H1 (cell line): Measurements from ENCODE around the gene ZNF407. TPM values are rescaled to one million over a fixed set of nuclear protein-coding genes. Genes with fewer than 3 reads are reported as not detected.

Experiments
- CTCF ChIA-PET: fragments of 300-600 bp; sonication (Branson Sonifier 250); formaldehyde crosslinking; loops from one replicate; lab custom pipeline; 2021; ENCODE audit not compliant: partially characterized antibody; lab: Charles Lee
- POLR2A ChIA-PET: fragments of 300-600 bp; sonication (Branson Sonifier 250); formaldehyde crosslinking; loops from one replicate; lab custom pipeline; 2021; ENCODE audit warnings: inconsistent platforms; ENCODE audit not compliant: partially characterized antibody; lab: Charles Lee
- DNase-seq, 2 experiments: peaks; one replicate each; pipeline versions ENCODE4 v3.0.0 to v3.0.0-alpha.2; 2010 to 2022; ENCODE audit warnings: low spot score in 2 of 2, low read depth in 1 of 2, mixed read lengths in 1 of 2
- FAIRE-seq: peaks from 2 replicates; lab custom pipeline; 2011; peaks lifted over from hg19 to GRCh38; lab: Jason Lieb, UNC
- H2AFZ ChIP-seq: 2 replicates; pipeline ENCODE4 v1.8.1; 2012; ENCODE audit warnings: low read length, inconsistent platforms
- H2AK5ac ChIP-seq: 2 replicates; pipeline ENCODE4 v1.6.1; 2013; ENCODE audit warnings: low read depth, low read length
- H2BK120ac ChIP-seq: replicated peaks from 2 replicates; pipeline ENCODE3; 2013; ENCODE audit warnings: low read depth, low read length, inconsistent platforms
- H2BK12ac ChIP-seq: 2 replicates; pipeline ENCODE4 v1.6.1; 2013; ENCODE audit warnings: low read depth, low read length
- H2BK15ac ChIP-seq: 2 replicates; pipeline ENCODE4 v1.6.1; 2013; ENCODE audit warnings: low read length
- H2BK20ac ChIP-seq: 2 replicates; pipeline ENCODE4 v1.6.1; 2013; ENCODE audit warnings: low read length
- H2BK5ac ChIP-seq: 2 replicates; pipeline ENCODE4 v1.6.1; 2013; ENCODE audit warnings: low read depth, low read length
- H3K14ac ChIP-seq: 2 replicates; pipeline ENCODE4 v1.6.1; 2013; ENCODE audit warnings: inconsistent platforms; ENCODE audit not compliant: insufficient read length
- H3K18ac ChIP-seq: 2 replicates; pipeline ENCODE4 v1.6.1; 2013; ENCODE audit warnings: low read length; ENCODE audit errors: extremely low read depth
- H3K23ac ChIP-seq: 2 replicates; pipeline ENCODE4 v1.6.1; 2013; ENCODE audit warnings: inconsistent platforms; ENCODE audit not compliant: insufficient read length
- H3K23me2 ChIP-seq: 2 replicates; pipeline ENCODE4 v1.6.1; 2013; ENCODE audit warnings: low read depth, low read length
- H3K27ac ChIP-seq: 2 replicates; pipeline ENCODE4 v1.6.1; 2011; ENCODE audit warnings: low read depth, low read length, inconsistent platforms
- H3K27me3 ChIP-seq, 4 experiments: replicated peaks in 1 of 4; 1 replicate in 1 of 4; 2 replicates in 3 of 4; pipeline versions ENCODE4 v1.6.1 to v1.8.1; 2011 to 2013; ENCODE audit warnings: low read length in 3 of 4, mild to moderate bottlenecking in 3 of 4, inconsistent platforms in 2 of 4, mixed read lengths in 2 of 4, moderate library complexity in 1 of 4; ENCODE audit not compliant: control insufficient read depth in 3 of 4, insufficient read depth in 3 of 4; ENCODE audit errors: extremely low read depth in 1 of 4
- H3K36me3 ChIP-seq, 4 experiments: 2 replicates each; pipeline versions ENCODE4 v1.6.1 to v1.8.1; 2011 to 2013; ENCODE audit warnings: mild to moderate bottlenecking in 4 of 4, low read length in 3 of 4, moderate library complexity in 2 of 4, control low read depth in 1 of 4, inconsistent platforms in 1 of 4; ENCODE audit not compliant: insufficient read depth in 4 of 4, control insufficient read depth in 2 of 4
- H3K4ac ChIP-seq: replicated peaks from 2 replicates; pipeline ENCODE3; 2013; ENCODE audit warnings: low read length, low read depth, mixed read lengths, inconsistent platforms; ENCODE audit not compliant: insufficient read length
- H3K4me1 ChIP-seq, 4 experiments: replicated peaks in 1 of 4; 1 replicate in 1 of 4; 2 replicates in 3 of 4; pipeline versions ENCODE4 v1.6.1 to v1.8.1; 2011 to 2013; ENCODE audit warnings: low read length in 3 of 4, inconsistent platforms in 2 of 4, mixed read lengths in 1 of 4; ENCODE audit not compliant: insufficient read depth in 4 of 4, control insufficient read depth in 3 of 4
- H3K4me2 ChIP-seq, 2 experiments: 2 replicates each; pipeline versions ENCODE4 v1.6.1 to v1.8.1; 2011 to 2013; ENCODE audit warnings: low read depth in 2 of 2, low read length in 2 of 2, control low read depth in 1 of 2, inconsistent platforms in 1 of 2, mild to moderate bottlenecking in 1 of 2; ENCODE audit not compliant: insufficient read depth in 1 of 2
- H3K4me3 ChIP-seq, 4 experiments: fragments of 200-600, 300-600 bp in 1 of 4; sonication (generic), shearing (Covaris generic), sonication (Bioruptor Twin) in 1 of 4; 2 replicates each; pipeline versions ENCODE4 v1.5.1 to v1.8.1; 2011 to 2016; ENCODE audit warnings: low read length in 4 of 4, low read depth in 3 of 4, control low read depth in 2 of 4, inconsistent platforms in 2 of 4, mild to moderate bottlenecking in 2 of 4, mixed read lengths in 1 of 4, moderate library complexity in 1 of 4; ENCODE audit not compliant: insufficient read depth in 2 of 4; ENCODE audit errors: extremely low read depth in 1 of 4
- H3K56ac ChIP-seq: replicated peaks from 2 replicates; pipeline ENCODE3; 2013; ENCODE audit warnings: low read depth, mild to moderate bottlenecking, mixed read lengths, low read length, inconsistent platforms; ENCODE audit not compliant: insufficient read length
- H3K79me1 ChIP-seq: 2 replicates; pipeline ENCODE4 v1.6.1; 2013; ENCODE audit warnings: low read depth, low read length, control low read depth
- H3K79me2 ChIP-seq, 2 experiments: 2 replicates each; pipeline versions ENCODE4 v1.6.1 to v1.8.1; 2012 to 2013; ENCODE audit warnings: low read length in 2 of 2, mild to moderate bottlenecking in 2 of 2, inconsistent platforms in 1 of 2; ENCODE audit not compliant: insufficient read depth in 2 of 2, control insufficient read depth in 1 of 2
- H3K9ac ChIP-seq, 4 experiments: replicated peaks in 1 of 4; 1 replicate in 1 of 4; 2 replicates in 3 of 4; pipeline versions ENCODE4 v1.6.1 to v1.8.1; 2011 to 2013; ENCODE audit warnings: low read depth in 3 of 4, low read length in 3 of 4, control low read depth in 2 of 4, mild to moderate bottlenecking in 2 of 4, moderate library complexity in 2 of 4, inconsistent platforms in 1 of 4; ENCODE audit errors: extremely low read depth in 1 of 4
- H3K9me3 ChIP-seq, 2 experiments: 2 replicates each; pipeline versions ENCODE4 v1.6.1 to v1.8.1; 2012 to 2013; ENCODE audit warnings: mild to moderate bottlenecking in 2 of 2, moderate library complexity in 2 of 2, control low read depth in 1 of 2, inconsistent platforms in 1 of 2, low read depth in 1 of 2, low read length in 1 of 2, mixed read lengths in 1 of 2; ENCODE audit not compliant: insufficient read depth in 2 of 2
- H4K20me1 ChIP-seq, 2 experiments: replicated peaks in 1 of 2; 2 replicates each; pipeline versions ENCODE3 to v1.8.1; 2011 to 2013; ENCODE audit warnings: inconsistent platforms in 2 of 2, low read length in 2 of 2, mild to moderate bottlenecking in 1 of 2; ENCODE audit not compliant: insufficient read depth in 2 of 2, control insufficient read depth in 1 of 2
- H4K5ac ChIP-seq: 2 replicates; pipeline ENCODE4 v1.6.1; 2013; ENCODE audit warnings: low read length, low read depth, mixed read lengths, inconsistent platforms; ENCODE audit not compliant: insufficient read length
- H4K8ac ChIP-seq: 2 replicates; pipeline ENCODE4 v1.8.0; 2013; ENCODE audit warnings: mild to moderate bottlenecking, moderate library complexity, low read length, inconsistent platforms; ENCODE audit not compliant: insufficient read depth; ENCODE audit errors: extremely low read depth
- H4K91ac ChIP-seq: replicated peaks from 2 replicates; pipeline ENCODE3; 2013; ENCODE audit warnings: low read length, mixed read lengths, inconsistent platforms; ENCODE audit not compliant: insufficient read length
- BACH1 ChIP-seq: IDR thresholded peaks from 2 replicates; pipeline ENCODE4 v1.6.1; 2012; ENCODE audit warnings: low read length, improper control_type of control experiment
- CHD1 ChIP-seq: IDR thresholded peaks from 2 replicates; pipeline ENCODE4 v1.6.1; 2012; ENCODE audit warnings: low read depth, low read length, improper control_type of control experiment
- RXRA ChIP-seq: IDR thresholded peaks from 2 replicates; pipeline ENCODE4 v1.6.1; 2011; ENCODE audit warnings: low read depth, mild to moderate bottlenecking, low read length, moderate library complexity; ENCODE audit not compliant: insufficient read depth
- TAF7 ChIP-seq: optimal IDR thresholded peaks from 2 replicates; pipeline ENCODE3; 2011; ENCODE audit warnings: low read depth, mild to moderate bottlenecking, inconsistent platforms, low read length, moderate library complexity, borderline replicate concordance
- WGBS, 2 experiments: shearing (Covaris generic) in 1 of 2; methylation state at CpG; one replicate each; pipeline versions ENCODE4 v1.1.6 to v1.1.7; 2013 to 2015; ENCODE audit warnings: low lambda C conversion rate in 2 of 2, mixed read lengths in 2 of 2, inconsistent platforms in 1 of 2, low coverage in 1 of 2, missing lambda C conversion rate in 1 of 2; ENCODE audit not compliant: insufficient replicate concordance in 2 of 2, insufficient coverage in 1 of 2, insufficient read length in 1 of 2; ENCODE audit errors: extremely low coverage in 1 of 2, missing lambda C conversion rate in 1 of 2; 5-methylcytosine and 5-hydroxymethylcytosine counted together
- polyA plus RNA-seq, 7 experiments: library from polyadenylated mRNA; depleted of rRNA in 3 of 7; stranded (reverse) in 5 of 7; unstranded in 2 of 7; fragments of >200 nt in 5 of 7; fragments of 200-250 nt in 2 of 7; gene quantifications; 1 replicate in 5 of 7; 2 replicates in 1 of 7; 4 replicates in 1 of 7; pipeline versions ENCODE4 v1.2.1 to v1.2.3, GENCODE V29; 2011 to 2013; ENCODE audit warnings: missing spikeins in 2 of 7, mixed read lengths in 2 of 7
- total RNA-seq: library from RNA; stranded (reverse); fragmentation: NEBNext Ultra II Directional; extraction: Animal tissue kit (Norgen Biotek cat#: 25700); gene quantifications from 2 replicates; pipeline ENCODE4 v1.2.1, GENCODE V29; 2021

Gene ZNF407
- total and polyA plus RNA-seq, 2 of the 8 experiments (the other 6 are each of a cell fraction or from before 2014, with no cell fraction given), result 1.5 to 6.8 TPM

- Histone ChIP-seq H3K23me2 (no peaks in the 10 kb centered on the region; the same call in 1 of the 2 replicates), H3K79me1 (no peaks in the 10 kb centered on the region; the same call in 1 of the 2 replicates), H3K79me2 (no peaks in the 10 kb centered on the region), H4K91ac (no peak overlapping the region), H4K5ac (no peak overlapping the region), H3K4me1 (no peaks in the 10 kb centered on the region), H4K20me1 (no peaks in the 10 kb centered on the region), H3K4me2 (no peak overlapping the region), H2BK120ac (no peak overlapping the region), H3K9ac (no peak overlapping the region), H3K14ac (no peak overlapping the region), H3K56ac (no peak overlapping the region), H2BK15ac (no peak overlapping the region), H2AFZ (no peak overlapping the region), H3K27me3 (no peaks in the 10 kb centered on the region), H3K36me3 (no peaks in the 10 kb centered on the region), H3K18ac (no peak overlapping the region), H4K8ac (no peak overlapping the region), H3K23ac (no peak overlapping the region), H2AK5ac (no peak overlapping the region), H2BK12ac (no peak overlapping the region), H3K9me3 (no peaks in the 10 kb centered on the region), H3K4ac (no peak overlapping the region), H3K4me3 (no peak overlapping the region), H3K27ac (no peak overlapping the region), H2BK20ac (no peak overlapping the region), H2BK5ac (no peak overlapping the region)
- ChIA-PET POLR2A (no interaction called here), CTCF (interaction anchor here (1.2 to 2.6 kb wide), 2 partner anchors 17 to 80 kb away, joined by 3 to 15 read pairs; no protein-coding TSS in a partner anchor)
- FAIRE-seq, result no peak
- TF ChIP-seq CHD1 (no peak), RXRA (no peak), TAF7 (no peak), BACH1 (no peak)
- WGBS, 2 experiments, result 90% methylated on average over 4 of the region's 4 CpGs; no CpG with 5 or more reads in 1 of the 2 experiments
- no peak for DNase-seq
Measured at GRCh38 chr18:75023473-75023872, 425.8 kb downstream of the ZNF407 start.
